ENCODE measurements around the gene ANKMY1.
"Not testable (repeated sequence)": the region's sequence is repeated elsewhere in the genome, so short reads cannot be mapped to it uniquely, and the experiment has no call there.

ANKMY1 gene

GRCh38 chr2:240539101-240539500 is 18.7 kb downstream of the ANKMY1 start:
- DNase-seq = not testable (repeated sequence)

- no peak for DNase-seq
These were observed 19.6 kb downstream of the ANKMY1 start for GRCh38 chr2:240538031-240538780.

- no peak for DNase-seq
These were observed 25.6 kb downstream of the ANKMY1 start for GRCh38 chr2:240532031-240532775.

- no peak for DNase-seq
These were observed 26.8 kb downstream of the ANKMY1 start for GRCh38 chr2:240531038-240531437.

- DNase-seq = no peak
These were observed 27.6 kb downstream of the ANKMY1 start for GRCh38 chr2:240530181-240530580.

- DNase-seq = no peak
These were observed 28.3 kb downstream of the ANKMY1 start for GRCh38 chr2:240529344-240529999.

- DNase-seq = no peak
These were observed 29.3 kb downstream of the ANKMY1 start for GRCh38 chr2:240528406-240529040.

GRCh38 chr2:240527153-240527750 is 30.5 kb downstream of the ANKMY1 start:
- no peak for DNase-seq

- no peak for DNase-seq
These were observed 31.3 kb downstream of the ANKMY1 start for GRCh38 chr2:240526521-240526920.

- no peak for DNase-seq
These were observed 32.0 kb downstream of the ANKMY1 start for GRCh38 chr2:240525802-240526201.

- DNase-seq = no peak
These were observed 32.6 kb downstream of the ANKMY1 start for GRCh38 chr2:240524963-240525718.

GRCh38 chr2:240523451-240524281 is 34.1 kb downstream of the ANKMY1 start:
- DNase-seq = no peak

- no peak for DNase-seq
These were observed 35.4 kb downstream of the ANKMY1 start for GRCh38 chr2:240522406-240522805.

- DNase-seq = not testable (repeated sequence)
These were observed 35.9 kb downstream of the ANKMY1 start for GRCh38 chr2:240521885-240522284.

- no peak for DNase-seq
These were observed 36.8 kb downstream of the ANKMY1 start for GRCh38 chr2:240520974-240521350.

GRCh38 chr2:240520130-240520973 is 37.4 kb downstream of the ANKMY1 start:
- no peak for DNase-seq

GRCh38 chr2:240519396-240520129 is 38.2 kb downstream of the ANKMY1 start:
- no peak for DNase-seq

GRCh38 chr2:240518981-240519380 is 38.8 kb downstream of the ANKMY1 start:
- no peak for DNase-seq

- no peak for DNase-seq
These were observed 40.4 kb downstream of the ANKMY1 start for GRCh38 chr2:240517342-240517741.
